PC-9 (cell line): Measurements from ENCODE around the gene AUH. TPM values are rescaled to one million over a fixed set of nuclear protein-coding genes. Genes with fewer than 3 reads are reported as not detected.

Experiments used
- BruUV-seq: library from RNA; stranded (reverse); fragments of 400-500 nt; replicated peaks from 2 replicates; lab custom pipeline; 2021; lab: Mats Ljungman, UMichigan
- CTCF ChIA-PET: fragments of 300-600 bp; sonication (Branson Sonifier 250); formaldehyde crosslinking; loops from one replicate; lab custom pipeline; 2022; ENCODE audit warnings: antibody characterized with exemption; lab: Charles Lee
- POLR2A ChIA-PET: fragments of 300-600 bp; sonication (Branson Sonifier 250); formaldehyde crosslinking; loops from one replicate; lab custom pipeline; 2022; ENCODE audit warnings: antibody characterized with exemption; ENCODE audit not compliant: unreplicated experiment; lab: Charles Lee
- DNase-seq, 2 experiments: peaks; one replicate each; pipeline versions ENCODE4 v3.0.0 to v3.0.0-alpha.2; 2015 to 2022; ENCODE audit warnings: mixed read lengths in 1 of 2
- H2AFZ ChIP-seq: fragments of 200-600 bp; sonication (generic); 2 replicates; pipeline ENCODE4 v1.8.1; 2017; ENCODE audit warnings: antibody characterized with exemption
- H3F3A ChIP-seq: fragments of 200-600 bp; sonication (generic); 2 replicates; pipeline ENCODE4 v1.8.1; 2017; ENCODE audit warnings: antibody characterized with exemption, mild to moderate bottlenecking, low read depth; ENCODE audit not compliant: insufficient read depth
- H3K27ac ChIP-seq: fragments of 200-600 bp; sonication (generic); 2 replicates; pipeline ENCODE4 v1.6.1; 2016; ENCODE audit warnings: mixed run types
- H3K27me3 ChIP-seq: fragments of 200-600 bp; sonication (generic); 2 replicates; pipeline ENCODE4 v1.6.1; 2016; ENCODE audit warnings: low read depth, mixed run types; ENCODE audit not compliant: insufficient read depth
- H3K36me3 ChIP-seq: fragments of 200-600 bp; sonication (generic); 2 replicates; pipeline ENCODE4 v1.6.1; 2016; ENCODE audit warnings: low read depth, mixed run types
- H3K4me1 ChIP-seq: fragments of 200-600 bp; sonication (generic); replicated peaks from 2 replicates; pipeline ENCODE4 v1.6.1; 2016; ENCODE audit warnings: mixed run types; ENCODE audit not compliant: insufficient read depth
- H3K4me2 ChIP-seq: fragments of 200-600 bp; sonication (generic); 2 replicates; pipeline ENCODE4 v1.6.1; 2017; ENCODE audit warnings: mixed run types
- H3K4me3 ChIP-seq: fragments of 200-600 bp; sonication (generic); 2 replicates; pipeline ENCODE4 v1.6.1; 2016; ENCODE audit warnings: mixed run types
- H3K79me2 ChIP-seq: fragments of 200-600 bp; sonication (generic); 2 replicates; pipeline ENCODE4 v1.6.1; 2017; ENCODE audit warnings: low read depth, mixed run types
- H3K9me2 ChIP-seq: fragments of 200-600 bp; sonication (generic); 2 replicates; pipeline ENCODE4 v1.8.1; 2017; ENCODE audit warnings: mild to moderate bottlenecking; ENCODE audit not compliant: insufficient read depth
- H3K9me3 ChIP-seq: fragments of 200-600 bp; sonication (generic); 2 replicates; pipeline ENCODE4 v1.8.1; 2016; ENCODE audit warnings: low read depth; ENCODE audit not compliant: insufficient read depth
- H4K20me1 ChIP-seq: fragments of 200-600 bp; sonication (generic); 2 replicates; pipeline ENCODE4 v1.8.1; 2017; ENCODE audit not compliant: insufficient read depth
- EZH2 ChIP-seq: fragments of 200-600 bp; sonication (generic); IDR thresholded peaks from 2 replicates; pipeline ENCODE4 v1.8.0; 2017; ENCODE audit warnings: antibody characterized with exemption, low read depth
- intact Hi-C: fragments of 100-400 bp; cut with micrococcal nuclease; formaldehyde crosslinking; loops from one replicate; pipeline ENCODE4 v1.10.0; 2022; ENCODE audit not compliant: unreplicated experiment
- total RNA-seq: library from RNA; stranded (reverse); gene quantifications from 2 replicates; pipeline ENCODE4 v1.2.3, GENCODE V29; 2021
- TF ChIP-seq, protein P1 (sequence below): fragments of 200-600 bp; sonication (generic); conservative IDR thresholded peaks from 2 replicates; pipeline ENCODE4 v1.6.1; 2017; ENCODE audit warnings: mixed run types, antibody characterized with exemption, mild to moderate bottlenecking, moderate library complexity

The AUH gene
- total RNA-seq, 1 experiment from 2014 or later, result 24.9 TPM

DNA sequence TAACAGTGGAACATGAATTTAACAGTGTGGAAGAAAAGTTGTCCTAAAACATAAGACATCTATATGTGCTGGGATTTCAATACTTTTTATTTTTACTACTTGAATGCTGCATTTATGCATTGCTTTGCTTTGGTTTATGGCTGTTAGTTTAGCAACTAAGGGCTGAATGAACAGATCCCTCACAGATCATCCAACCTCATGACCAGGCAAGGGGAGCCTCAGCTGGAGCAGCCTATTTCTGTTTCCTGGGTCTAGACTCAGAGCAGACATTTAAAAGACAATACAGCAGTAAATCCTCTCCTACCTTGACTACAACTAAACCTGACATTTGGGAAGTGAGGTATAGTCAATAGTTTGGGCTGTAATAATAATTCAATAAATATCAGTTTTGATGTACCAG lies 163.3 kb downstream of the AUH start:
- peaks cover 14% of the 10 kb centered on the region; the same call in 1 of the 2 replicates for H3K9me3 ChIP-seq
- peak overlapping the region; percentile 90 for H3K27ac ChIP-seq
- H3K4me1 ChIP-seq, result peaks cover 60% of the 10 kb centered on the region
- TF ChIP-seq EZH2, result no peak
- TF ChIP-seq, protein P1, sequence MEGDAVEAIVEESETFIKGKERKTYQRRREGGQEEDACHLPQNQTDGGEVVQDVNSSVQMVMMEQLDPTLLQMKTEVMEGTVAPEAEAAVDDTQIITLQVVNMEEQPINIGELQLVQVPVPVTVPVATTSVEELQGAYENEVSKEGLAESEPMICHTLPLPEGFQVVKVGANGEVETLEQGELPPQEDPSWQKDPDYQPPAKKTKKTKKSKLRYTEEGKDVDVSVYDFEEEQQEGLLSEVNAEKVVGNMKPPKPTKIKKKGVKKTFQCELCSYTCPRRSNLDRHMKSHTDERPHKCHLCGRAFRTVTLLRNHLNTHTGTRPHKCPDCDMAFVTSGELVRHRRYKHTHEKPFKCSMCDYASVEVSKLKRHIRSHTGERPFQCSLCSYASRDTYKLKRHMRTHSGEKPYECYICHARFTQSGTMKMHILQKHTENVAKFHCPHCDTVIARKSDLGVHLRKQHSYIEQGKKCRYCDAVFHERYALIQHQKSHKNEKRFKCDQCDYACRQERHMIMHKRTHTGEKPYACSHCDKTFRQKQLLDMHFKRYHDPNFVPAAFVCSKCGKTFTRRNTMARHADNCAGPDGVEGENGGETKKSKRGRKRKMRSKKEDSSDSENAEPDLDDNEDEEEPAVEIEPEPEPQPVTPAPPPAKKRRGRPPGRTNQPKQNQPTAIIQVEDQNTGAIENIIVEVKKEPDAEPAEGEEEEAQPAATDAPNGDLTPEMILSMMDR, result no peak
- peak overlapping the region; percentile 62 for H3K4me2 ChIP-seq
- H3F3A ChIP-seq, result peaks cover 34% of the 10 kb centered on the region
- H4K20me1 ChIP-seq, result no peaks in the 10 kb centered on the region
- no peaks in the 10 kb centered on the region for H3K27me3 ChIP-seq
- intact Hi-C loops, result loop anchor here (10.0 kb wide), 1 partner anchor 104 kb away; no protein-coding TSS in a partner anchor
- H3K9me2 ChIP-seq, result no peaks in the 10 kb centered on the region; the same call in 1 of the 2 replicates
- ChIA-PET POLR2A (interaction anchor here (0.6 kb wide), 1 partner anchor 123 kb away, joined by 3 read pairs; no protein-coding TSS in a partner anchor), CTCF (no interaction called here)
- H2AFZ ChIP-seq, result no peak overlapping the region
- H3K36me3 ChIP-seq, result no peaks in the 10 kb centered on the region
- no TSS peak for BruUV-seq
- H3K4me3 ChIP-seq, result no peak overlapping the region
- peaks cover 6% of the 10 kb centered on the region; the same call in 1 of the 2 replicates for H3K79me2 ChIP-seq
- no peak for DNase-seq

DNA sequence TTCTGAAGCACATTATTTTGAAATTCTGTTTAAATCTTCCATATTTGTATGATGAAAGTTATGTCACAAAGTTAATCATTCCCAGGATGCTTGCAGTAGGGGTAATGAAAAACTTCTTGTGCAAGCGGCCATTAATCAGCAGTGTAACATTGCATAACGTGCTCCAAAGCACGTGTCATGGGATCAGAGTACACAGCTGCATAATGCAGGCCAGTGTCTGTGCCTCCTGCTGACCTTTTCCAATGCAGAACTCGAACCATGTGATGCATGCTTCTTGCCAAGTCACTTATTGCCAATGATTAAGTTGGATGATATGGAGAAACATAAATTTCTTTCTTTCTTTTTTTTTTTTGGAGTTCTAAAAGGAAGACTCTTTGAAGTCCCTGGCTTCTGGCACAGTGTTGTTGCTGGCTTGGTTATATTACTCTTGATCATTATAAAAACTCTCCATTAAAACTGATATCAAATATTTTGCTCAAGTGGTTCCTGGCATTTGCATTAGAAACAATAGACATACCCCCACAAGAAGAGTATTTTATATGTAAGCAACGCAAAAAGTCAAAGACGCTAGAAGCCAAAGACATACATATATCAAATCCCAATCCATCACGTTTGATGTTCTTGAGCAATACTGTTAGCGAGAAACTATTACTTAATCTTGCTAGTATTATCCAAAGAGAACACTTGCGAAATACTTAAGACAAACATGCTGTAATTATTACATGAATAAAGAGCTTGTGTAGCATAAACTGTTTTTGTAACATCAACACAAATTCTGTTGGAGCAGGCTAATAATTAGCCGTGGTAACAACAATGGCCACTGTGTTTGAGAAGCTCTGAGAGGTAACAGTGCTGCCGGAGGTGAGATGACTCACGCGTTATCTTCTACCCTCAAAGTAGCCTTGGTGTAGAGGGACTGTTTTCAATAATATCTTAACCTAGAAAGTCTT lies 164.2 kb downstream of the AUH start:
- TF ChIP-seq, protein P1, result no peak
- no peak for TF ChIP-seq EZH2
- H3K4me2 ChIP-seq, result peak overlapping the region; percentile 62
- H3K9me2 ChIP-seq, result no peaks in the 10 kb centered on the region; the same call in 1 of the 2 replicates
- H2AFZ ChIP-seq, result no peak overlapping the region
- peaks cover 6% of the 10 kb centered on the region; the same call in 1 of the 2 replicates for H3K79me2 ChIP-seq
- H3F3A ChIP-seq, result peaks cover 42% of the 10 kb centered on the region
- H3K36me3 ChIP-seq, result no peaks in the 10 kb centered on the region
- peaks cover 7% of the 10 kb centered on the region; the same call in 1 of the 2 replicates for H3K9me3 ChIP-seq
- peak; percentile 43 to 88 for DNase-seq
- intact Hi-C loops, result loop anchor here (1.0 to 10.0 kb wide), 2 partner anchors 103 to 137 kb away; no protein-coding TSS in a partner anchor
- H3K4me1 ChIP-seq, result peaks cover 62% of the 10 kb centered on the region
- no TSS peak for BruUV-seq
- no peaks in the 10 kb centered on the region for H4K20me1 ChIP-seq
- ChIA-PET POLR2A (no interaction called here), CTCF (no interaction called here)
- H3K27me3 ChIP-seq, result no peaks in the 10 kb centered on the region
- peak overlapping the region; percentile 11; the same call in 1 of the 2 replicates for H3K4me3 ChIP-seq
- H3K27ac ChIP-seq, result peak overlapping the region; percentile 90
